ENCODE measurements around the gene POLR2L. TPM values are rescaled to one million over a fixed set of nuclear protein-coding genes. Genes with fewer than 3 reads are reported as not detected.

POLR2L gene
- polyA plus RNA-seq, 1 of the 3 experiments (the other 2 are of a cell fraction) = 540 TPM

- no peaks in the 10 kb centered on the region for H4K20me1 ChIP-seq (ENCODE audit: insufficient read depth)
- H3K9me2 ChIP-seq = no peaks in the 10 kb centered on the region
- H3F3A ChIP-seq (replicated peaks; ENCODE audit: insufficient read depth) = peaks cover 18% of the 10 kb centered on the region
- CTCF ChIA-PET = interaction anchor here (6.3 kb wide), 1 partner anchor 9 kb away, joined by 43 read pairs; no protein-coding TSS in a partner anchor
- H3K27ac ChIP-seq (ENCODE audit: low read depth in 2 of 2, low read length in 1 of 2) = no peak overlapping the region; a peak in 1 of 4 replicates
- WGBS (ENCODE audit: low lambda C conversion rate) = 93% methylated on average over 11 of the region's 13 CpGs
- H2AFZ ChIP-seq (ENCODE audit: low read depth) = no peak overlapping the region
- TF ChIP-seq TCF12 (IDR thresholded peaks at IDR 0.05) (no peak), RFX5 (IDR thresholded peaks at IDR 0.05; ENCODE audit: low read length) (no peak)
- H3K27me3 ChIP-seq (ENCODE audit: insufficient read depth) = no peaks in the 10 kb centered on the region
- H3K4me1 ChIP-seq (ENCODE audit: control insufficient read depth in 1 of 2, insufficient read depth in 2 of 2, low read depth in 1 of 2, low read length in 1 of 2) = peaks cover 8 to 48% of the 10 kb centered on the region in 2 experiments; a peak in 2 of 4 replicates
- POLR2A ChIA-PET = interaction anchor here (1.0 kb wide), 1 partner anchor 16 kb away, joined by 3 read pairs; the partner anchor contains the start of gene GATD1
- H3K9me3 ChIP-seq = no peaks in the 10 kb centered on the region
- H3K79me2 ChIP-seq (ENCODE audit: insufficient read depth) = peaks cover 20% of the 10 kb centered on the region
- peaks cover 0 to 30% of the 10 kb centered on the region in 2 experiments for H3K36me3 ChIP-seq (replicated peaks in 1 of 2; ENCODE audit: control insufficient read depth in 1 of 2, insufficient read depth in 2 of 2, low read length in 1 of 2)
- no peak overlapping the region for H3K4me3 ChIP-seq (ENCODE audit: low read depth in 2 of 2, low read length in 1 of 2)
- H3K4me2 ChIP-seq = no peak overlapping the region
- DNase-seq = no peak
- no peak overlapping the region for H3K9ac ChIP-seq
Observed at GRCh38 chr11:792873-793272, 49.5 kb downstream of the POLR2L start.

GRCh38 chr11:792535-792821, 49.9 kb downstream of the POLR2L start:
- Histone ChIP-seq H3K27ac (ENCODE audit: low read depth in 2 of 2, low read length in 1 of 2) (no peak overlapping the region), H3K4me1 (ENCODE audit: control insufficient read depth in 1 of 2, insufficient read depth in 2 of 2, low read depth in 1 of 2, low read length in 1 of 2) (peaks cover 8 to 48% of the 10 kb centered on the region in 2 experiments; a peak in 2 of 4 replicates), H3K27me3 (ENCODE audit: insufficient read depth) (no peaks in the 10 kb centered on the region), H3K9ac (no peak overlapping the region), H2AFZ (ENCODE audit: low read depth) (no peak overlapping the region), H3K4me3 (ENCODE audit: low read depth in 2 of 2, low read length in 1 of 2) (no peak overlapping the region), H3K79me2 (ENCODE audit: insufficient read depth) (peaks cover 20% of the 10 kb centered on the region), H4K20me1 (ENCODE audit: insufficient read depth) (no peaks in the 10 kb centered on the region), H3K9me2 (no peaks in the 10 kb centered on the region), H3K36me3 (replicated peaks in 1 of 2; ENCODE audit: control insufficient read depth in 1 of 2, insufficient read depth in 2 of 2, low read length in 1 of 2) (peaks cover 0 to 30% of the 10 kb centered on the region in 2 experiments), H3K4me2 (no peak overlapping the region), H3F3A (replicated peaks; ENCODE audit: insufficient read depth) (peaks cover 16% of the 10 kb centered on the region), H3K9me3 (no peaks in the 10 kb centered on the region)
- ChIA-PET POLR2A (no interaction called here), CTCF (interaction anchor here (6.3 kb wide), 1 partner anchor 9 kb away, joined by 43 read pairs; no protein-coding TSS in a partner anchor)
- TF ChIP-seq TAF1 (IDR thresholded peaks at IDR 0.05; ENCODE audit: borderline replicate concordance, low read depth, low read length) (no peak), FOSL2 (IDR thresholded peaks at IDR 0.05; ENCODE audit: borderline replicate concordance, low read depth) (no peak), IRF3 (IDR thresholded peaks at IDR 0.05; ENCODE audit: low read depth, low read length) (no peak), MXI1 (IDR thresholded peaks at IDR 0.05; ENCODE audit: low read depth, low read length) (no peak), NRF1 (IDR thresholded peaks at IDR 0.05; ENCODE audit: low read depth, low read length) (no peak), TEAD4 (IDR thresholded peaks at IDR 0.05; ENCODE audit: borderline replicate concordance, insufficient read depth) (no peak), RXRA (IDR thresholded peaks at IDR 0.05; ENCODE audit: borderline replicate concordance, low read depth) (no peak), JUND (IDR thresholded peaks at IDR 0.05) (no peak), CTCF (IDR thresholded peaks at IDR 0.05) (no peak), YY1 (IDR thresholded peaks at IDR 0.05; ENCODE audit: low read depth) (no peak), SIN3A (IDR thresholded peaks at IDR 0.05; ENCODE audit: borderline replicate concordance, low read depth, low read length) (no peak), SMC3 (IDR thresholded peaks at IDR 0.05; ENCODE audit: low read depth, low read length) (no peak), FOXM1 (IDR thresholded peaks at IDR 0.05; ENCODE audit: low read depth) (no peak), EZH2phosphoT487 (IDR thresholded peaks at IDR 0.05; ENCODE audit: borderline replicate concordance, low read depth) (no peak), RAD21 (IDR thresholded peaks at IDR 0.05; ENCODE audit: low read length) (no peak)
- WGBS (ENCODE audit: low lambda C conversion rate) = 100% methylated on average over 5 of the region's 15 CpGs
- no peak for DNase-seq

Measured in SK-N-SH (cell line).